ENCODE results near the gene HRC. TPM values are rescaled to one million over a fixed set of nuclear protein-coding genes. Genes with fewer than 3 reads are reported as not detected.
A peak's percentile ranks its signal among the peaks of the same experiment; 100 is the strongest.

The HRC gene
- total RNA-seq, 6 experiments from 2014 or later: 0.18 to 0.68 (median 0.19) TPM; not detected in 2

DNA sequence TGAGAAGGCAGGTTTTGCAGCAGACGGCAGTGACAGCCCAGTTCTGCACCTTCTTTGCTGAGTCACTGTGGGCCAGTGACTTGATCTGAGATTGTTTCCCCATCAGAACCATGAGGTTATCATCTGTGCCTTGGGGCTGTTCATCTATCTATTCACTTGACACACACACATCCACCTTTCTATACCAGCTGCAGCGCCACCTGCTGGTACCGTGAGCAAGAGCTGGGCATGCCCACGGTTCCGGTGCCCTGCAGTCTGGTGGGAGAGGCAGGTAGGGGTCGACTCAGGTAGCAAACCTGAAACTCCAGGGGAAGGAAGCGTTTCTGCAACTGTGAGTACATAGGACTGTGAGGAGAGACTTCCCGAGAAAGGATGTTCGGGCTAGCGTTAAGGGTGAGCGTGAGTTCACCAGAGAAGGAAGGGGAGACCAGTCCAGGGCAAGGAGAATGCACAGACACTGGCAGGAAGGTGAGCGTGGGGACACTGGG lies 48.5 kb downstream of the HRC start:
- Histone ChIP-seq H3K9me3 (no peaks in the 10 kb centered on the region), H3K27me3 (no peaks in the 10 kb centered on the region), H3K36me3 (peaks cover 0 to 63% (median 24%) of the 10 kb centered on the region in 4 donors), H3K4me1 (no peaks in the 10 kb centered on the region), H3K27ac (no peak overlapping the region), H3K4me3 (no peak overlapping the region)
- ATAC-seq: peak; percentile 60 to 76 (median 66)
- peak in 1 of 3 donors; percentile 65 for DNase-seq
- 49% methylated on average over 10 of the region's 12 CpGs for WGBS (ENCODE audit: insufficient coverage, low coverage, low lambda C conversion rate, missing lambda C conversion rate)
- TF ChIP-seq POLR2A (IDR thresholded peaks at IDR 0.05): no peak
- TF ChIP-seq, protein P1, sequence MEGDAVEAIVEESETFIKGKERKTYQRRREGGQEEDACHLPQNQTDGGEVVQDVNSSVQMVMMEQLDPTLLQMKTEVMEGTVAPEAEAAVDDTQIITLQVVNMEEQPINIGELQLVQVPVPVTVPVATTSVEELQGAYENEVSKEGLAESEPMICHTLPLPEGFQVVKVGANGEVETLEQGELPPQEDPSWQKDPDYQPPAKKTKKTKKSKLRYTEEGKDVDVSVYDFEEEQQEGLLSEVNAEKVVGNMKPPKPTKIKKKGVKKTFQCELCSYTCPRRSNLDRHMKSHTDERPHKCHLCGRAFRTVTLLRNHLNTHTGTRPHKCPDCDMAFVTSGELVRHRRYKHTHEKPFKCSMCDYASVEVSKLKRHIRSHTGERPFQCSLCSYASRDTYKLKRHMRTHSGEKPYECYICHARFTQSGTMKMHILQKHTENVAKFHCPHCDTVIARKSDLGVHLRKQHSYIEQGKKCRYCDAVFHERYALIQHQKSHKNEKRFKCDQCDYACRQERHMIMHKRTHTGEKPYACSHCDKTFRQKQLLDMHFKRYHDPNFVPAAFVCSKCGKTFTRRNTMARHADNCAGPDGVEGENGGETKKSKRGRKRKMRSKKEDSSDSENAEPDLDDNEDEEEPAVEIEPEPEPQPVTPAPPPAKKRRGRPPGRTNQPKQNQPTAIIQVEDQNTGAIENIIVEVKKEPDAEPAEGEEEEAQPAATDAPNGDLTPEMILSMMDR (IDR thresholded peaks at IDR 0.05): peak; percentile 64 to 79 (median 78)
- intact Hi-C loops (cut with DNase I): no loop called here

DNA sequence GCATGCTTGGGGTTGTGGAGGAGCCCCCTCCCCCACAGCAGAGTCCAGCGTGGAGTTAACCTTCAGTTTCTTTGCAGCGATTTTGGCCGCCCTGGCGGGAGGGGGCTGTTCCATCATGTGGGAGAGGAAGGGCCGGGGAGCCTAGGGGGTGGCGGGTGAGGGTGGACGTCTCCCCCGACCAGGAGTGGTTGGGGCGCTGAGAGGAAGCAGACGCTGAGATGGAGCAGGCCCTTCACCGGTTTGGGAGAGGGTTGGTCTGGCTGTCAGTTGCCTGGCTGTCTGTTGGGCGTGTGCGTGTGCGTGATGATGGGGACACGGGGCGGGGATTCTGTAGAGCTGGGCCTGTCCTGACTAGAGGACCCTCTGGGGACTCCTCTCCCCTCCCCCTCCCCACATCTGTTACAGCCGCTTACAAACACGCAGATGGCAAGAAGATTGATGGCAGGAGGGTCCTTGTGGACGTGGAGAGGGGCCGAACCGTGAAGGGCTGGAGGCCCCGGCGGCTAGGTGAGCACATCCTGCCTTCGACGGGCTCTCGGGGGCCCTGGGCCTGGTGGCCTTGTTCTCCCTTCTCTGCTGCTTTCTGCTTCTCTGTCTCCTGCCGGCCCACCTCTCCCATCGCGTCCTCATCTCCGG lies 50.8 kb downstream of the HRC start:
- H3K27ac ChIP-seq: no peak overlapping the region
- intact Hi-C loops (cut with DNase I): loop anchor here in 1 of 2 donors (5.0 kb wide), 2 partner anchors 33 to 93 kb away; no protein-coding TSS in a partner anchor
- no peak for DNase-seq
- no peaks in the 10 kb centered on the region for H3K27me3 ChIP-seq
- no peak overlapping the region for H3K4me3 ChIP-seq
- ATAC-seq: no peak
- H3K36me3 ChIP-seq: peaks cover under 1 to 84% (median 33%) of the 10 kb centered on the region in 4 donors
- no peak for TF ChIP-seq POLR2A (IDR thresholded peaks at IDR 0.05)
- TF ChIP-seq, protein P1 (IDR thresholded peaks at IDR 0.05): no peak
- peaks cover 0 to under 1% (median 0%) of the 10 kb centered on the region in 4 donors for H3K4me1 ChIP-seq
- H3K9me3 ChIP-seq: no peaks in the 10 kb centered on the region
- WGBS (ENCODE audit: insufficient coverage, low coverage, low lambda C conversion rate, missing lambda C conversion rate): 76% methylated on average over 5 of the region's 30 CpGs

DNA sequence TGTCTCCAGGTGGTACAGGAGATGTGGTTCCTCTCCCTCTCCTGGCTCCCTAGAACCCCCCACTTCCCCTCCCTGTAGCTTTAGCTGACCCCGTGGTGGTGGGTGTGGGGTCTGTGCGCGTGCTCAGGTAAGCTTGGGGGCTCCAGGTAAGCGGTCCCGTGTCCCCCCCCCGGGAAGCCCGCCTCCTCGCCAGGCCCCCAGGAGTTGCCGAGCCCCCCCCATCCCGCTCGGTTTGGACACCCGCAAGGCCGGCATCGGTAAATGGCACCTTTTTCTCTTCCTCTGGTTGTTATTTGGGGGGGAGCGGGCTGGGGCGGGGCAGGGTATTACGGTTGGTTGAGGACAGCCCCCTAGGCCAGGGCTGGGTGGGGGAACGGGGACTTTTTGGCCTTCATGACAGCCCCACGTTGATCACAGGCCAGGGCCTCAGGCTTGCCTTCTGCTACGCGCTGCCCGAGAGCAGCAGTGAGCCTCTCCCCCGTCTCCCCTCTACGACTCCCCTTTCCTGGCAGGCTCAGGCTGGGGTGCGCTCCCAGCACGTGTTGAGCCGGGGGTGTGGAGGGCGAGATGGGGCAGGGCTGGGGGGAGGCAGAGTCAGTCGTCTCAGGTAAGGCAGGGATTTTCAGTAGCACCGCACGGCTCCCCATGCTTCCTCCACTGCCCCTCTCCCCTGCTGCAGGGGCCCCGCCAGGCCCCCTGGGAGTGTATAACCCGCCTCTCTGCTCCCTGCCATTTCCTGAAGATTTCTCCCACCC lies 51.7 kb downstream of the HRC start:
- H3K36me3 ChIP-seq: peaks cover 6 to 88% (median 33%) of the 10 kb centered on the region in 4 donors
- ATAC-seq: no peak
- peaks cover 0 to 9% (median 4%) of the 10 kb centered on the region in 4 donors for H3K4me1 ChIP-seq
- intact Hi-C loops (cut with DNase I): loop anchor here in 1 of 2 donors (5.0 kb wide), 2 partner anchors 34 to 94 kb away; no protein-coding TSS in a partner anchor
- no peak overlapping the region for H3K4me3 ChIP-seq
- no peaks in the 10 kb centered on the region for H3K9me3 ChIP-seq
- TF ChIP-seq POLR2A (IDR thresholded peaks at IDR 0.05): no peak
- TF ChIP-seq, protein P1 (IDR thresholded peaks at IDR 0.05): no peak
- H3K27ac ChIP-seq: no peak overlapping the region
- 100% methylated on average over 1 of the region's 33 CpGs for WGBS (ENCODE audit: insufficient coverage, low coverage, low lambda C conversion rate, missing lambda C conversion rate)
- DNase-seq: no peak
- no peaks in the 10 kb centered on the region for H3K27me3 ChIP-seq

DNA sequence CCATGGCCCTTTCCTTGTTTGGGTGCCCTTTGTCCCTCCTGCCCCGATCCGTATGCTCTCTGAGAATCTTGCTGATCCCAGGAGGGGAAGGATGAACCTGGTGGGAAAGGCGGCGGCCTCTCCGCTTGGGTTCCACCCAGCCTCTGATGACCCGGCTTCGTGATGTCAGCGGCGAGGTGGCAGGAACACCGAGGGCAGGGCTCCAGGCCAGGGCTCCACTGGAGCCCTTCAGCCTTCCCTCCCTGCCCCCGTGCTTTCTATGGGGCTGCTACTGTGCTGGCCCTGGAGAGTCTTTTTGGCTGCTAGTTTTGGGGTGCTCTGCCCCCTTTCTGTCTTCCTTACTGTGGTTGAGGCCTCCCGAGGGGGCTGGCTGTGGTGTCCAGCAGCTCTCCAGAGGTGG lies 52.9 kb downstream of the HRC start:
- 40% methylated on average over 3 of the region's 12 CpGs for WGBS (ENCODE audit: insufficient coverage, low coverage, low lambda C conversion rate, missing lambda C conversion rate)
- intact Hi-C loops (cut with DNase I): loop anchor here in 1 of 2 donors (5.0 kb wide), 2 partner anchors 35 to 95 kb away; no protein-coding TSS in a partner anchor
- DNase-seq (no peak), ATAC-seq (no peak)
- Histone ChIP-seq H3K36me3 (peaks cover 6 to 84% (median 27%) of the 10 kb centered on the region in 4 donors), H3K4me1 (peaks cover 0 to 21% (median 7%) of the 10 kb centered on the region in 4 donors), H3K27me3 (no peaks in the 10 kb centered on the region), H3K9me3 (no peaks in the 10 kb centered on the region), H3K4me3 (no peak overlapping the region), H3K27ac (no peak overlapping the region)
- TF ChIP-seq, protein P1 (IDR thresholded peaks at IDR 0.05): no peak
- TF ChIP-seq POLR2A (IDR thresholded peaks at IDR 0.05): no peak

Other genes with a start within 250 kb of the HRC start
- gene DHDH, start 221.7 kb downstream of the HRC start, total RNA-seq: under 1 TPM in 1 of 6 experiments, not detected in 5; 0.29 TPM
- gene BAX, start 200.5 kb downstream of the HRC start, total RNA-seq: 10 to 100 TPM; 15.9 to 54.1 (median 30.8) TPM
- over 10,000 TPM in 3 of 6 experiments, 1,000 to 10,000 TPM in 3; 5,005 to 19,229 (median 10,447) TPM for gene FTL, start 190.1 kb downstream of the HRC start, total RNA-seq
- gene GYS1, start 162.1 kb downstream of the HRC start, total RNA-seq: 10 to 100 TPM in 2 of 6 experiments, 1 to 10 TPM in 4; 4.7 to 12.5 (median 8.9) TPM
- gene RUVBL2, start 161.5 kb downstream of the HRC start, total RNA-seq: 10 to 100 TPM; 22.8 to 66.7 (median 32.3) TPM
- not detected for gene LHB, start 138.3 kb downstream of the HRC start, total RNA-seq
- gene CGB3, start 131.1 kb downstream of the HRC start, total RNA-seq: not detected
- not detected for gene CGB2, start 123.5 kb downstream of the HRC start, total RNA-seq
- not detected for gene CGB1, start 118.5 kb downstream of the HRC start, total RNA-seq
- gene CGB5, start 111.5 kb downstream of the HRC start, total RNA-seq: not detected
- gene CGB8, start 106.3 kb downstream of the HRC start, total RNA-seq: not detected
- not detected for gene CGB7, start 97.6 kb downstream of the HRC start, total RNA-seq
- not detected for gene NTF4, start 90.6 kb downstream of the HRC start, total RNA-seq
- not detected for gene KCNA7, start 82.7 kb downstream of the HRC start, total RNA-seq
- gene SNRNP70, start 69.9 kb downstream of the HRC start, total RNA-seq: 100 to 1,000 TPM in 5 of 6 experiments, 10 to 100 TPM in 1; 80.8 to 187 (median 123) TPM
- gene LIN7B, start 41.0 kb downstream of the HRC start, total RNA-seq: 1 to 10 TPM; 1.5 to 4.3 (median 2.4) TPM
- gene C19orf73, start 36.3 kb downstream of the HRC start, total RNA-seq: 1 to 10 TPM in 5 of 6 experiments, under 1 TPM in 1; 0.73 to 8.1 (median 1.5) TPM
- gene PPFIA3, start 35.9 kb downstream of the HRC start, total RNA-seq: 1 to 10 TPM; 1.8 to 6.6 (median 3.1) TPM
- 10 to 100 TPM in 5 of 6 experiments, 1 to 10 TPM in 1; 9.2 to 31.1 (median 14.3) TPM for gene TRPM4, start 2.4 kb upstream of the HRC start, total RNA-seq
- gene SLC6A16, start 169.8 kb upstream of the HRC start, total RNA-seq: 1 to 10 TPM in 4 of 6 experiments, under 1 TPM in 2; 0.25 to 4.6 (median 2.4) TPM
- gene CD37, start 180.0 kb upstream of the HRC start, total RNA-seq: 1 to 10 TPM; 1.1 to 5.0 (median 3.5) TPM
- gene TEAD2, start 207.0 kb upstream of the HRC start, total RNA-seq: 1 to 10 TPM; 3.3 to 8.9 (median 5.3) TPM
- gene DKKL1, start 208.5 kb upstream of the HRC start, total RNA-seq: not detected
- gene KASH5, start 232.9 kb upstream of the HRC start, total RNA-seq: under 1 TPM in 1 of 6 experiments, not detected in 5; 0.32 TPM

Measured in right lobe of liver (tissue), 6 donors.